Keratinocyte (primary cell): ENCODE results near the gene SPATS2L.

Experiments
- CTCF ChIP-seq, 3 experiments: IDR thresholded peaks in 1 of 3; conservative IDR thresholded peaks in 1 of 3; optimal IDR thresholded peaks in 1 of 3; 2 replicates in 2 of 3; 3 replicates in 1 of 3; pipeline versions ENCODE3 to v1.5.1; 2011; ENCODE audit warnings: low read length in 3 of 3, mild to moderate bottlenecking in 3 of 3, moderate library complexity in 2 of 3, control low read depth in 1 of 3, inconsistent platforms in 1 of 3; ENCODE audit not compliant: insufficient read depth in 2 of 3; ENCODE audit errors: extremely low read depth in 1 of 3
- EZH2 ChIP-seq: IDR thresholded peaks from one replicate; pipeline ENCODE4 v1.6.1; 2012; ENCODE audit warnings: inconsistent platforms, mild to moderate bottlenecking, low read length, moderate library complexity

- no peak for TF ChIP-seq CTCF (optimal IDR thresholded peaks at IDR 0.05 in 1 of 3, IDR thresholded peaks at IDR 0.05 in 1 of 3, conservative IDR thresholded peaks at IDR 0.05 in 1 of 3; ENCODE audit: extremely low read depth in 1 of 3, insufficient read depth in 2 of 3, low read length in 3 of 3)
- TF ChIP-seq EZH2 = no peak
These were observed 86.7 kb downstream of the SPATS2L start for GRCh38 chr2:200393191-200393590.
